Keratinocyte (primary cell): ENCODE data around the gene TARDBP.
"Not testable (repeated sequence)": the region's sequence is repeated elsewhere in the genome, so short reads cannot be mapped to it uniquely, and the experiment has no call there.

Experiments
- CTCF ChIP-seq, 3 experiments: IDR thresholded peaks in 1 of 3; conservative IDR thresholded peaks in 1 of 3; optimal IDR thresholded peaks in 1 of 3; 2 replicates in 2 of 3; 3 replicates in 1 of 3; pipeline versions ENCODE3 to v1.5.1; 2011; ENCODE audit warnings: low read length in 3 of 3, mild to moderate bottlenecking in 3 of 3, moderate library complexity in 2 of 3, control low read depth in 1 of 3, inconsistent platforms in 1 of 3; ENCODE audit not compliant: insufficient read depth in 2 of 3; ENCODE audit errors: extremely low read depth in 1 of 3
- EZH2 ChIP-seq: IDR thresholded peaks from one replicate; pipeline ENCODE4 v1.6.1; 2012; ENCODE audit warnings: inconsistent platforms, mild to moderate bottlenecking, low read length, moderate library complexity

- TF ChIP-seq CTCF (optimal IDR thresholded peaks at IDR 0.05 in 1 of 3, IDR thresholded peaks at IDR 0.05 in 1 of 3, conservative IDR thresholded peaks at IDR 0.05 in 1 of 3; ENCODE audit: extremely low read depth in 1 of 3, insufficient read depth in 2 of 3, low read length in 3 of 3); EZH2: not testable (repeated sequence)
These were observed 6.9 kb downstream of the TARDBP start for GRCh38 chr1:11019358-11019757.
